Brain microvascular endothelial cell (primary cell): Measurements from ENCODE around the gene PTRH1.

Experiments used
- DNase-seq: peaks from one replicate; pipeline ENCODE4 v3.0.0-alpha.2; 2020
- H3K27ac ChIP-seq: fragments of 250-450 bp; sonication (Bioruptor Pico); 2 replicates; pipeline ENCODE4 v1.5.1; 2020; ENCODE audit warnings: mild to moderate bottlenecking, moderate library complexity
- H3K27me3 ChIP-seq: fragments of 250-450 bp; sonication (Bioruptor Pico); replicated peaks from 2 replicates; pipeline ENCODE4 v1.5.1; 2020; ENCODE audit warnings: mild to moderate bottlenecking
- H3K36me3 ChIP-seq: fragments of 250-450 bp; sonication (Bioruptor Pico); replicated peaks from 2 replicates; pipeline ENCODE4 v1.5.1; 2020; ENCODE audit warnings: mild to moderate bottlenecking
- H3K4me3 ChIP-seq: 2 replicates; pipeline ENCODE4 v1.5.1; 2011; ENCODE audit warnings: low read depth, mild to moderate bottlenecking, control low read depth, low read length, moderate library complexity
- in situ Hi-C: cut with HindIII; loops from 2 replicates; pipeline ENCODE4 v1.10.0; 2017; ENCODE audit warnings: low sequenced_read_pairs, low pct_ligation_motif_present
- TF ChIP-seq, protein P1 (sequence below): IDR thresholded peaks from 2 replicates; pipeline ENCODE4 v1.5.1; 2011; ENCODE audit warnings: low read depth, mild to moderate bottlenecking, moderate library complexity, low read length, control low read depth, inconsistent platforms; ENCODE audit errors: missing control alignments

Gene PTRH1

DNA sequence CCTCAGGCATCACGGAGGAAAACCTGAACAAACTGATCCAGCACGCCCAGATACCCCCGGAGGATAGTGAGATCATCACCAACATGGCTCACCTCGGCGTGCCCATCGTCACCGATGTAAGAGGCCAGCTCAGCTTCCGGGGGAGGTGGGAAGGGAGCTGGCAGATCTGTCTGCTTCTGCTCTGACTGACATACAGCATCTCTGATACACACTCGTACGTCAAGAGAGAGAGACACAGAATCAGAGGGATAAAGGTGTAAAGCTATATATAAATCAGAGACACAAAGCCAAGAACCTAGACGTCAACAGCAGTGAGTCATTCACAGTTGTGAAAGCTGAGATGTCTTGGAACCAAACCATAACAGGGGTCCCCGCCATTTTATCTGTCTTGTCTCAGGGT, 38.8 kb downstream of the PTRH1 start:
- in situ Hi-C loops = no loop called here
- Histone ChIP-seq H3K4me3 (no peak overlapping the region), H3K36me3 (peaks cover 15% of the 10 kb centered on the region), H3K27me3 (no peaks in the 10 kb centered on the region), H3K27ac (no peak overlapping the region)
- TF ChIP-seq, protein P1, sequence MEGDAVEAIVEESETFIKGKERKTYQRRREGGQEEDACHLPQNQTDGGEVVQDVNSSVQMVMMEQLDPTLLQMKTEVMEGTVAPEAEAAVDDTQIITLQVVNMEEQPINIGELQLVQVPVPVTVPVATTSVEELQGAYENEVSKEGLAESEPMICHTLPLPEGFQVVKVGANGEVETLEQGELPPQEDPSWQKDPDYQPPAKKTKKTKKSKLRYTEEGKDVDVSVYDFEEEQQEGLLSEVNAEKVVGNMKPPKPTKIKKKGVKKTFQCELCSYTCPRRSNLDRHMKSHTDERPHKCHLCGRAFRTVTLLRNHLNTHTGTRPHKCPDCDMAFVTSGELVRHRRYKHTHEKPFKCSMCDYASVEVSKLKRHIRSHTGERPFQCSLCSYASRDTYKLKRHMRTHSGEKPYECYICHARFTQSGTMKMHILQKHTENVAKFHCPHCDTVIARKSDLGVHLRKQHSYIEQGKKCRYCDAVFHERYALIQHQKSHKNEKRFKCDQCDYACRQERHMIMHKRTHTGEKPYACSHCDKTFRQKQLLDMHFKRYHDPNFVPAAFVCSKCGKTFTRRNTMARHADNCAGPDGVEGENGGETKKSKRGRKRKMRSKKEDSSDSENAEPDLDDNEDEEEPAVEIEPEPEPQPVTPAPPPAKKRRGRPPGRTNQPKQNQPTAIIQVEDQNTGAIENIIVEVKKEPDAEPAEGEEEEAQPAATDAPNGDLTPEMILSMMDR = no peak
- peak; percentile 17 for DNase-seq

DNA sequence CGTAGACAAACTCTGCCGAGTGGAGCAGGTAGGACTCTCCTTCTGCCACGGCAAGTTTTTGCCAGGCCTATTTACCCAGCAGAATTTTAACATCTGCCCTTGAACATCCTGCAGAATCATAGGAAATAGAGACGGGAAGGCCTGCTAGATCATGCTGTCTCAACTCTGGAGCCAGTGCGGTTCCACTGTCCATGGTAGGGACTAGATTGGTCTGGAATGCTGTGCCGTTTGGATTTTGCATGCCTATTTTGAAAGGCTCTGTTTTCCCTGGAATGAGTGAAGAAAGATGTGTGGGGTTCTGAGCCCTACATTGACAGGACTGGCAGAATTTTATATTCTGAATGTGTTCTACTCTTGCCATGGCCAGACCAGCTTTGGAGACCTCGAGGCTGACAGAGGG, 42.2 kb downstream of the PTRH1 start:
- Histone ChIP-seq H3K4me3 (no peak overlapping the region), H3K36me3 (peaks cover 7% of the 10 kb centered on the region), H3K27ac (no peak overlapping the region), H3K27me3 (no peaks in the 10 kb centered on the region)
- TF ChIP-seq, protein P1 = no peak
- in situ Hi-C loops = no loop called here
- no peak for DNase-seq

DNA sequence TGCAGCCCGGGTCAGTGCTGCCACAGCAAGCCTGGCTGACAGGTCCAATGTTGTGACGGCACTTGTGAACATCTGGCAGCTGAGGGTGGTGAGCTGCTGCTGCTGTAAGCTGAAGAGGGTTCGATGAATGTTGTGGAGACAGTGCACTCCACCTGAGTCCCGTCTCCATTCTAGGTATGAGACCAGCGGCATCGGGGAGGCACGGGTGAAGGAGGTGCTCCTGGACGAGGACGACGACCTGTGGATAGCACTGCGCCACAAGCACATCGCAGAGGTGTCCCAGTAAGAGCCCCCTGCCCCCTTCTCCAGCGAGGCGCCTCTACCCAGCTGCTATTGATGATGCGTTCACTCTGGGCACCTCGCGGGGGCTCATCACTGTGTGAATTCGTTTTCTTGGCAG, 47.6 kb downstream of the PTRH1 start:
- DNase-seq = no peak
- Histone ChIP-seq H3K4me3 (no peak overlapping the region), H3K27me3 (no peaks in the 10 kb centered on the region), H3K36me3 (peaks cover 7% of the 10 kb centered on the region), H3K27ac (no peak overlapping the region)
- TF ChIP-seq, protein P1 = no peak
- in situ Hi-C loops = no loop called here

DNA sequence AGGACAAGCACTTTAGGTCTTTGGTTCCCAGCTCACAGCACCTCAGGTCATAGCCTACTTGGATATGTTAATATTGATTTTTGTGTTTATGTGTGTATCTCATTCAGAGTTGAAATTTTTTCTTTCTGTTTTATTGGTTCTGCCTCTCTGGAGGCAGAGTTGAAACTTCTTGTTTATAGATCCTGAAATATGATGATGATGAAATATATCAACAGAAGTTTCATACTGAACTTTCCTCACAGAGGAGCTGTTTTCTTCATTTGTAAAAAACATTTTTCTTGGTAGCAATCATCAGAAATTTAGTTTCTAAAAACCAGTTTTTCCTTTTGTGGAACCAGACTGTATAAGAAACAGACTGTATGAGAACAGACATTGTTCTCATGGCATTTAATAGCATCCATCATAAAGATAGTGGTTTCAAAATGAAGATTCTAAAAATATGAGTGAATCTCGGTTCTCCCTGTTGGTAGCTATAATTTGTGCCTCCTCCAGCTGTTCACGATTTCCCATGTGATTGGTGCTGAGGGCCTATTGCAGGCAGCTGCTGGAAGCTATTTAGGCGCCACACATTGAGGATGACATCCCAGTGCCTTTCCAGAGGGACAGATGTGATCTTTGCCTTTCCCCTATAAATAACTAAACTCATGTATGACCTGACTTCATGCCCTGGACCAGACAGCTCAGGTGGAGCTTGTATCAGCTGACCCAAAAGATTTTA, 48.2 kb downstream of the PTRH1 start:
- in situ Hi-C loops = no loop called here
- no peak overlapping the region for H3K27ac ChIP-seq
- H3K36me3 ChIP-seq = peaks cover 3% of the 10 kb centered on the region
- TF ChIP-seq, protein P1 = no peak
- H3K4me3 ChIP-seq = no peak overlapping the region
- no peak for DNase-seq
- H3K27me3 ChIP-seq = no peaks in the 10 kb centered on the region

DNA sequence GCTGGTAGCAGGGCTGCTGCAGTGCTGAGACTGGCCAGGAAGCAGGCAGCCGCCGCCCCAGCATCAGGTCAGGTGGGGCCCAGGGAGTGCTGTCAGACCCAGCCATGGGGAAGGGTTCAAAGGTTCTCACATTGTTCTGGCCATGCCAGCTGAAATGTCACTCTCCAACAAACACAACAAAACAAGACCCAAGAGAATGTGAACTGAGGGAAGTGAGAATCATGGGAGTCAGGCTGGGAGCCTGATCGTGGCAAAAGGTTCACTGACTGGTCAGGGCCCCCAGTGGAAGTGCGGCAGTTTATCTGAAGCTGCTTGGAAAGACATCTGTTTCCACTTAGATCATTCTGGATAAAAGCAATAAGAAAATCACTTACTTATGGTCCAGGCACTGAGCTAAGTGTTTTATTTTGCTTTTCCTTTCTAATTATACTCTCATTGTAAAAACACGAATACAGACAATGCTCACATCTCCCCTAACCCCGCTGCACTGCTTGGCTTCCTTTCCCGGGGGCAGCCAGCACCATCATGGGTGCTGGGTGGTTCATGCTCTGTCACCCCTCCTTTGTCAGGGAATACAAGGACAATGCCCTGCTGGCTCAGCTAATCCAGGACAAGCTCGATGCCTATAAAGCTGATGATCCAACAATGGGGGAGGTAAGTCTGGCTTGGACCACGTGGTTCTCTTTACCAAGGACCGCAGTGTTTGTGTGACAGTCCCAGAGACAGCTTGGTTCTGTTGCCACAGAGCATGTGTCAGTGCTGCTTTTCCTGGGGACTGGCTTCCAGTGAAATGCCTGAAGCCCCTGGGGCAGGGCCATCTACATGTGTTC, 50.6 kb downstream of the PTRH1 start:
- Histone ChIP-seq H3K27ac (no peak overlapping the region), H3K4me3 (no peak overlapping the region), H3K36me3 (peaks cover 3% of the 10 kb centered on the region), H3K27me3 (no peaks in the 10 kb centered on the region)
- TF ChIP-seq, protein P1 = no peak
- DNase-seq = no peak
- in situ Hi-C loops = no loop called here
